ENCODE data around the gene NUP50.

GRCh38 chr22:45203150-45203951, 39.6 kb downstream of the NUP50 start:
- TF ChIP-seq, protein P1, sequence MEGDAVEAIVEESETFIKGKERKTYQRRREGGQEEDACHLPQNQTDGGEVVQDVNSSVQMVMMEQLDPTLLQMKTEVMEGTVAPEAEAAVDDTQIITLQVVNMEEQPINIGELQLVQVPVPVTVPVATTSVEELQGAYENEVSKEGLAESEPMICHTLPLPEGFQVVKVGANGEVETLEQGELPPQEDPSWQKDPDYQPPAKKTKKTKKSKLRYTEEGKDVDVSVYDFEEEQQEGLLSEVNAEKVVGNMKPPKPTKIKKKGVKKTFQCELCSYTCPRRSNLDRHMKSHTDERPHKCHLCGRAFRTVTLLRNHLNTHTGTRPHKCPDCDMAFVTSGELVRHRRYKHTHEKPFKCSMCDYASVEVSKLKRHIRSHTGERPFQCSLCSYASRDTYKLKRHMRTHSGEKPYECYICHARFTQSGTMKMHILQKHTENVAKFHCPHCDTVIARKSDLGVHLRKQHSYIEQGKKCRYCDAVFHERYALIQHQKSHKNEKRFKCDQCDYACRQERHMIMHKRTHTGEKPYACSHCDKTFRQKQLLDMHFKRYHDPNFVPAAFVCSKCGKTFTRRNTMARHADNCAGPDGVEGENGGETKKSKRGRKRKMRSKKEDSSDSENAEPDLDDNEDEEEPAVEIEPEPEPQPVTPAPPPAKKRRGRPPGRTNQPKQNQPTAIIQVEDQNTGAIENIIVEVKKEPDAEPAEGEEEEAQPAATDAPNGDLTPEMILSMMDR (conservative IDR thresholded peaks at IDR 0.05 in 1 of 2, IDR thresholded peaks at IDR 0.05 in 1 of 2; ENCODE audit: low read depth in 1 of 2, low read length in 2 of 2), result no peak
- TF ChIP-seq EZH2 (IDR thresholded peaks at IDR 0.05; ENCODE audit: low read length, missing control alignments), result no peak

Measured in fibroblast of lung (primary cell).